HepG2 (cell line): ENCODE results near the gene AGRN.

Experiments used
- EP300 ChIP-seq, 3 experiments: sonication (generic) in 1 of 3; formaldehyde crosslinking in 1 of 3; IDR thresholded peaks; 2 replicates each; pipeline versions ENCODE4 v1.5.1 to v1.6.1; 2011 to 2020; ENCODE audit warnings: low read depth in 2 of 3, low read length in 2 of 3, borderline replicate concordance in 1 of 3, improper control_type of control experiment in 1 of 3, mild to moderate bottlenecking in 1 of 3, missing genetic modification reagents in 1 of 3, moderate library complexity in 1 of 3
- ZNF513 ChIP-seq: sonication (generic); formaldehyde crosslinking; conservative IDR thresholded peaks from 2 replicates; pipeline ENCODE4 v1.5.0; 2020; ENCODE audit warnings: missing genetic modification reagents
- TF ChIP-seq, protein P1 (sequence below): sonication (generic); formaldehyde crosslinking; conservative IDR thresholded peaks from 2 replicates; pipeline ENCODE4 v1.8.0; 2022; ENCODE audit warnings: mild to moderate bottlenecking, moderate library complexity, missing genetic modification reagents

GRCh38 chr1:1067284-1067859 lies 47.5 kb downstream of the AGRN start:
- TF ChIP-seq, protein P1, sequence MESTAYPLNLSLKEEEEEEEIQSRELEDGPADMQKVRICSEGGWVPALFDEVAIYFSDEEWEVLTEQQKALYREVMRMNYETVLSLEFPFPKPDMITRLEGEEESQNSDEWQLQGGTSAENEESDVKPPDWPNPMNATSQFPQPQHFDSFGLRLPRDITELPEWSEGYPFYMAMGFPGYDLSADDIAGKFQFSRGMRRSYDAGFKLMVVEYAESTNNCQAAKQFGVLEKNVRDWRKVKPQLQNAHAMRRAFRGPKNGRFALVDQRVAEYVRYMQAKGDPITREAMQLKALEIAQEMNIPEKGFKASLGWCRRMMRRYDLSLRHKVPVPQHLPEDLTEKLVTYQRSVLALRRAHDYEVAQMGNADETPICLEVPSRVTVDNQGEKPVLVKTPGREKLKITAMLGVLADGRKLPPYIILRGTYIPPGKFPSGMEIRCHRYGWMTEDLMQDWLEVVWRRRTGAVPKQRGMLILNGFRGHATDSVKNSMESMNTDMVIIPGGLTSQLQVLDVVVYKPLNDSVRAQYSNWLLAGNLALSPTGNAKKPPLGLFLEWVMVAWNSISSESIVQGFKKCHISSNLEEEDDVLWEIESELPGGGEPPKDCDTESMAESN (CRISPR knock-in tag): no peak
- no peak for TF ChIP-seq EP300 (IDR thresholded peaks at IDR 0.05; ENCODE audit: low read depth in 2 of 2, low read length in 2 of 2)
- TF ChIP-seq EP300 (CRISPR knock-in tag; IDR thresholded peaks at IDR 0.05; ENCODE audit: borderline replicate concordance): no peak
- no peak for TF ChIP-seq ZNF513 (CRISPR knock-in tag)
